ENCODE results near the gene NDUFAF2.

Gene NDUFAF2

GRCh38 chr5:60960591-60960990 lies 15.6 kb downstream of the NDUFAF2 start:
- POLR2A ChIA-PET = interaction anchor here (0.7 kb wide), 1 partner anchor 26 kb away, joined by 3 read pairs; no protein-coding TSS in a partner anchor
- H3K4me1 ChIP-seq (ENCODE audit: control insufficient read depth, insufficient read depth, low read length) = no peaks in the 10 kb centered on the region
- no peaks in the 10 kb centered on the region for H3K9me3 ChIP-seq (ENCODE audit: control insufficient read depth, insufficient read depth, low read depth, low read length)
- no peak overlapping the region for H3K4me3 ChIP-seq (ENCODE audit: low read depth, low read length)
- no peak overlapping the region for H3K27ac ChIP-seq (ENCODE audit: extremely low read depth, low read depth, low read length)
- CTCF ChIA-PET = interaction anchor here (0.5 to 1.9 kb wide), 9 partner anchors 166 to 973 kb away, joined by 3 to 11 read pairs (median 3); no protein-coding TSS in a partner anchor
- TF ChIP-seq ZBTB1 (tag by site-specific recombination; IDR thresholded peaks at IDR 0.05) = no peak
- TF ChIP-seq ZNF654 (tag by site-specific recombination; IDR thresholded peaks at IDR 0.05; ENCODE audit: low read depth) = peak; percentile 44
- H3K36me3 ChIP-seq (ENCODE audit: control insufficient read depth in 2 of 2, insufficient read depth in 1 of 2, low read length in 2 of 2) = no peaks in the 10 kb centered on the region

DNA sequence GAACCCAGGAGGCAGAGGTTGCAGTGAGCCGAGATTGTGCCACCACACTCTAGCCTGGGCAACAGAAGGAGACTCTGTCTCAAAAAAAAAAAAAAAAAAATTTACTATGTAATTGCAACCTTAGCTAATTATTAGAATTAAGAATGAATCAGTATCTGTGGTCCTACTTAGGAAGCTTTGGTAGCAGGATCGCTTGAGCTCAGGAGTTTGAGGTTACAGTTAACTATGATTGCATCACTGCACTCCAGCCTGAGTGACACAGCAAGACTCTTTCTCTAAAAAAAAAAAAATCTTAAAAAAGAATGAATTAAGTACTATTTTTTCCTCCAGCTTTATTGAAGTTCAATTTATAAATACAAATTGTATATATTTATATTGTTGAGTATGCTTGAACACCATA lies 16.7 kb downstream of the NDUFAF2 start:
- Histone ChIP-seq H3K4me3 (ENCODE audit: low read depth, low read length) (no peak overlapping the region), H3K27ac (ENCODE audit: extremely low read depth, low read depth, low read length) (no peak overlapping the region), H3K36me3 (ENCODE audit: control insufficient read depth in 2 of 2, insufficient read depth in 1 of 2, low read length in 2 of 2) (no peaks in the 10 kb centered on the region), H3K4me1 (ENCODE audit: control insufficient read depth, insufficient read depth, low read length) (no peaks in the 10 kb centered on the region), H3K9me3 (ENCODE audit: control insufficient read depth, insufficient read depth, low read depth, low read length) (no peaks in the 10 kb centered on the region)
- TF ChIP-seq REPIN1 (tag by site-specific recombination; IDR thresholded peaks at IDR 0.05; ENCODE audit: low read depth) = no peak
- TF ChIP-seq, protein P1, sequence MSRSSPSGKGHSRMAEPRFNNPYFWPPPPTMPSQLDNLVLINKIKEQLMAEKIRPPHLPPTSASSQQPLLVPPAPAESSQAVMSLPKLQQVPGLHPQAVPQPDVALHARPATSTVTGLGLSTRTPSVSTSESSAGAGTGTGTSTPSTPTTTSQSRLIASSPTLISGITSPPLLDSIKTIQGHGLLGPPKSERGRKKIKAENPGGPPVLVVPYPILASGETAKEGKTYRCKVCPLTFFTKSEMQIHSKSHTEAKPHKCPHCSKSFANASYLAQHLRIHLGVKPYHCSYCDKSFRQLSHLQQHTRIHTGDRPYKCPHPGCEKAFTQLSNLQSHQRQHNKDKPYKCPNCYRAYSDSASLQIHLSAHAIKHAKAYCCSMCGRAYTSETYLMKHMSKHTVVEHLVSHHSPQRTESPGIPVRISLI (tag by site-specific recombination; IDR thresholded peaks at IDR 0.05) = 0 out of 2 replicates have a peak, but pooled peaks have one; percentile 18
- CTCF ChIA-PET = interaction anchor here (0.6 to 0.7 kb wide), 9 partner anchors 14 to 1150 kb away, joined by 3 to 6 read pairs (median 3); no protein-coding TSS in a partner anchor
- POLR2A ChIA-PET = no interaction called here

- POLR2A ChIA-PET = no interaction called here
- no peak for TF ChIP-seq REPIN1 (tag by site-specific recombination; IDR thresholded peaks at IDR 0.05; ENCODE audit: low read depth)
- TF ChIP-seq, protein P2, sequence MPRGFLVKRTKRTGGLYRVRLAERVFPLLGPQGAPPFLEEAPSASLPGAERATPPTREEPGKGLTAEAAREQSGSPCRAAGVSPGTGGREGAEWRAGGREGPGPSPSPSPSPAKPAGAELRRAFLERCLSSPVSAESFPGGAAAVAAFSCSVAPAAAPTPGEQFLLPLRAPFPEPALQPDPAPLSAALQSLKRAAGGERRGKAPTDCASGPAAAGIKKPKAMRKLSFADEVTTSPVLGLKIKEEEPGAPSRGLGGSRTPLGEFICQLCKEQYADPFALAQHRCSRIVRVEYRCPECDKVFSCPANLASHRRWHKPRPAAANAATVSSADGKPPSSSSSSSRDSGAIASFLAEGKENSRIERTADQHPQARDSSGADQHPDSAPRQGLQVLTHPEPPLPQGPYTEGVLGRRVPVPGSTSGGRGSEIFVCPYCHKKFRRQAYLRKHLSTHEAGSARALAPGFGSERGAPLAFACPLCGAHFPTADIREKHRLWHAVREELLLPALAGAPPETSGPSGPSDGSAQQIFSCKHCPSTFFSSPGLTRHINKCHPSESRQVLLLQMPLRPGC (tag by site-specific recombination; IDR thresholded peaks at IDR 0.05) = no peak
- no peak for TF ChIP-seq ZNF23 (tag by site-specific recombination; IDR thresholded peaks at IDR 0.05; ENCODE audit: borderline replicate concordance)
- TF ChIP-seq ZNF560 (tag by site-specific recombination; IDR thresholded peaks at IDR 0.05; ENCODE audit: borderline replicate concordance) = no peak
- TF ChIP-seq ATF2 (tag by site-specific recombination; IDR thresholded peaks at IDR 0.05; ENCODE audit: low read depth) = no peak
- TF ChIP-seq ZSCAN18 (tag by site-specific recombination; IDR thresholded peaks at IDR 0.05) = no peak
- TF ChIP-seq, protein P3, sequence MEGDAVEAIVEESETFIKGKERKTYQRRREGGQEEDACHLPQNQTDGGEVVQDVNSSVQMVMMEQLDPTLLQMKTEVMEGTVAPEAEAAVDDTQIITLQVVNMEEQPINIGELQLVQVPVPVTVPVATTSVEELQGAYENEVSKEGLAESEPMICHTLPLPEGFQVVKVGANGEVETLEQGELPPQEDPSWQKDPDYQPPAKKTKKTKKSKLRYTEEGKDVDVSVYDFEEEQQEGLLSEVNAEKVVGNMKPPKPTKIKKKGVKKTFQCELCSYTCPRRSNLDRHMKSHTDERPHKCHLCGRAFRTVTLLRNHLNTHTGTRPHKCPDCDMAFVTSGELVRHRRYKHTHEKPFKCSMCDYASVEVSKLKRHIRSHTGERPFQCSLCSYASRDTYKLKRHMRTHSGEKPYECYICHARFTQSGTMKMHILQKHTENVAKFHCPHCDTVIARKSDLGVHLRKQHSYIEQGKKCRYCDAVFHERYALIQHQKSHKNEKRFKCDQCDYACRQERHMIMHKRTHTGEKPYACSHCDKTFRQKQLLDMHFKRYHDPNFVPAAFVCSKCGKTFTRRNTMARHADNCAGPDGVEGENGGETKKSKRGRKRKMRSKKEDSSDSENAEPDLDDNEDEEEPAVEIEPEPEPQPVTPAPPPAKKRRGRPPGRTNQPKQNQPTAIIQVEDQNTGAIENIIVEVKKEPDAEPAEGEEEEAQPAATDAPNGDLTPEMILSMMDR (tag by site-specific recombination; IDR thresholded peaks at IDR 0.05) = no peak
- TF ChIP-seq ZNF76 (tag by site-specific recombination; IDR thresholded peaks at IDR 0.05; ENCODE audit: borderline replicate concordance, low read depth) = no peak
- TF ChIP-seq, protein P4, sequence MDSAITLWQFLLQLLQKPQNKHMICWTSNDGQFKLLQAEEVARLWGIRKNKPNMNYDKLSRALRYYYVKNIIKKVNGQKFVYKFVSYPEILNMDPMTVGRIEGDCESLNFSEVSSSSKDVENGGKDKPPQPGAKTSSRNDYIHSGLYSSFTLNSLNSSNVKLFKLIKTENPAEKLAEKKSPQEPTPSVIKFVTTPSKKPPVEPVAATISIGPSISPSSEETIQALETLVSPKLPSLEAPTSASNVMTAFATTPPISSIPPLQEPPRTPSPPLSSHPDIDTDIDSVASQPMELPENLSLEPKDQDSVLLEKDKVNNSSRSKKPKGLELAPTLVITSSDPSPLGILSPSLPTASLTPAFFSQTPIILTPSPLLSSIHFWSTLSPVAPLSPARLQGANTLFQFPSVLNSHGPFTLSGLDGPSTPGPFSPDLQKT (IDR thresholded peaks at IDR 0.05; ENCODE audit: borderline replicate concordance, low read depth, low read length) = no peak
- no peak for TF ChIP-seq ZNF670 (tag by site-specific recombination; IDR thresholded peaks at IDR 0.05; ENCODE audit: low read depth)
- TF ChIP-seq ZNF768 (tag by site-specific recombination; IDR thresholded peaks at IDR 0.05) = no peak
- no peak for TF ChIP-seq ZNF558 (tag by site-specific recombination; IDR thresholded peaks at IDR 0.05)
- no peak for TF ChIP-seq HIC1 (tag by site-specific recombination; IDR thresholded peaks at IDR 0.05)
- no peak for TF ChIP-seq ZFP41 (tag by site-specific recombination; IDR thresholded peaks at IDR 0.05; ENCODE audit: borderline replicate concordance)
- no peak for TF ChIP-seq PRDM1 (tag by site-specific recombination; IDR thresholded peaks at IDR 0.05)
- no peak for TF ChIP-seq ZNF354C (tag by site-specific recombination; IDR thresholded peaks at IDR 0.05; ENCODE audit: borderline replicate concordance, low read depth)
Measured at GRCh38 chr5:60972231-60972630, 27.2 kb downstream of the NDUFAF2 start.

More at GRCh38 chr5:60972231-60972630, 27.2 kb downstream of the NDUFAF2 start:
- Histone ChIP-seq H3K36me3 (ENCODE audit: control insufficient read depth in 2 of 2, insufficient read depth in 1 of 2, low read length in 2 of 2) (no peaks in the 10 kb centered on the region; a peak in 1 of 3 replicates), H3K4me1 (ENCODE audit: control insufficient read depth, insufficient read depth, low read length) (no peaks in the 10 kb centered on the region), H3K4me3 (ENCODE audit: low read depth, low read length) (no peak overlapping the region), H3K27ac (ENCODE audit: extremely low read depth, low read depth, low read length) (no peak overlapping the region), H3K9me3 (ENCODE audit: control insufficient read depth, insufficient read depth, low read depth, low read length) (no peaks in the 10 kb centered on the region)
- CTCF ChIA-PET = no interaction called here

Measured in HEK293 (cell line).